ENCODE measurements around the gene ICAM2.

The ICAM2 gene

DNA sequence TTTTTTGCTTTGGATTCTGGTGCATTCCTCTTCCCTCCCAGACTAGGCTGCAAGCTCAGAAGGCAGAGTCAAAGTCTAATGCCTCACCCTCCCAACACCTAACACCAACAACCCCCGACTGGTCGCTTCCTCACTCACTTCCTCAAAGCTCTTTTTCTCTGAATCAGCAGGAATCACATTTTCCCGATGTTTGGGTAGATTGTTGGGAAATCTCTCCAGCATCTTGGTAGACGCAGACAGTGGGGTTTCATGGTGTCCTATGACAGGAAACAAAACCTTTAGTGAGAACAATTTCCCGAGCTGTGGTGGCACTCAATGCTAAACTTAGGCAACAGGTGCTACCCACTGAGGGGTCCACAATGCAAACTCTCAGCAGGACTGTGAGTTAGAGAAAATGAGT lies 39.9 kb upstream of the ICAM2 start:
- Histone ChIP-seq H3K27me3 (ENCODE audit: control insufficient read depth in 5 of 5, insufficient read depth in 4 of 5, low read length in 5 of 5) (no peaks in the 10 kb centered on the region), H3K36me3 (ENCODE audit: control insufficient read depth in 5 of 5, insufficient read depth in 5 of 5, low read length in 5 of 5) (peaks cover 0 to 51% (median 41%) of the 10 kb centered on the region in 5 donors), H3K4me1 (ENCODE audit: control insufficient read depth in 5 of 5, insufficient read depth in 5 of 5, low read length in 5 of 5) (peaks cover 0 to 20% (median 4%) of the 10 kb centered on the region in 5 donors), H3K4me3 (ENCODE audit: low read depth in 1 of 5, low read length in 5 of 5) (no peak overlapping the region), H3K9me3 (ENCODE audit: control insufficient read depth in 5 of 5, low read length in 5 of 5) (no peaks in the 10 kb centered on the region), H3K9ac (ENCODE audit: low read length in 5 of 5) (no peak overlapping the region), H3K27ac (ENCODE audit: low read depth, low read length) (no peak overlapping the region)

DNA sequence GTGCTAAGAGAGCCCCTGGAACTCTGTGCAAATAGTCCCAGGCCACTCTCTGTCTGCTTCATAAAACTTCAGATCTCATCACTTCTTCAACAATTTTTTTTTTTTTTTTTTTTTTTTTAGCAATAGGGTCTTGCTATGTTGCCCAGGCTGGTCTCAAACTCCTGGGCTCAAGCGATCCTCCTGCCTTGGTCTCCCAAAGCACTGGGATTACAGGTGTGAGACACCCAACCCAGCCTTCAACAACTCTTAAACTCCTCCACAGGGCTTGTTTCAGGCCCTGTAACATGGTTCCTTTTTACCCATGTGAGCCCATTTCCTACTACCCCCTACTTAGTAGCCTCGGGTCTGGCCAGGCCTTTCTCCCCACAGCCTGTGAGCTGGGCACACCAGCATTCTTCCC lies 39.3 kb upstream of the ICAM2 start:
- Histone ChIP-seq H3K4me3 (ENCODE audit: low read depth in 1 of 5, low read length in 5 of 5) (no peak overlapping the region), H3K4me1 (ENCODE audit: control insufficient read depth in 5 of 5, insufficient read depth in 5 of 5, low read length in 5 of 5) (peaks cover 0 to 20% (median 4%) of the 10 kb centered on the region in 5 donors), H3K9me3 (ENCODE audit: control insufficient read depth in 5 of 5, low read length in 5 of 5) (no peaks in the 10 kb centered on the region), H3K27me3 (ENCODE audit: control insufficient read depth in 5 of 5, insufficient read depth in 4 of 5, low read length in 5 of 5) (no peaks in the 10 kb centered on the region), H3K9ac (ENCODE audit: low read length in 5 of 5) (no peak overlapping the region), H3K36me3 (ENCODE audit: control insufficient read depth in 5 of 5, insufficient read depth in 5 of 5, low read length in 5 of 5) (peaks cover 0 to 52% (median 40%) of the 10 kb centered on the region in 5 donors), H3K27ac (ENCODE audit: low read depth, low read length) (no peak overlapping the region)

DNA sequence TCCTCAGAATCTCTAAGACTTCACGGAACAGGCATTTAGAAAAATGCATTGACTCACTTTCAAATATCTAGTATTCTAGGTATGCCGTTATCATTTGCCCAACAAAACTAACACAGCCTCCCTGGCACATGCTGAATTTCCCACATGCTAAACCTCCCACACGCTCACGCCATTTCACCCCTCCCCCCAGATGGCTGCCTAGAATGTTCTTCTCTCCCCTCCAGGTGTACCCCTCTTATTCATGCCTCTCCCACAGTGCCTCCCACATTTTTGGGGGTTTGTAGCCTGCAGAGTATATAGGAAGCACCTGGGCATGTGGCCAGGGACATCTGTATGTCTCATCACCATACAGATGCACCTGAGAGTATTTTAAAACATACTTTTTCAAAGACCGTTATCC lies 38.2 kb upstream of the ICAM2 start:
- peaks cover 0 to 53% (median 46%) of the 10 kb centered on the region in 5 donors for H3K36me3 ChIP-seq (ENCODE audit: control insufficient read depth in 5 of 5, insufficient read depth in 5 of 5, low read length in 5 of 5)
- peaks cover 0 to 15% (median 0%) of the 10 kb centered on the region in 5 donors for H3K4me1 ChIP-seq (ENCODE audit: control insufficient read depth in 5 of 5, insufficient read depth in 5 of 5, low read length in 5 of 5)
- no peaks in the 10 kb centered on the region for H3K27me3 ChIP-seq (ENCODE audit: control insufficient read depth in 5 of 5, insufficient read depth in 4 of 5, low read length in 5 of 5)
- no peaks in the 10 kb centered on the region for H3K9me3 ChIP-seq (ENCODE audit: control insufficient read depth in 5 of 5, low read length in 5 of 5)
- H3K4me3 ChIP-seq (ENCODE audit: low read depth in 1 of 5, low read length in 5 of 5) = no peak overlapping the region
- no peak overlapping the region for H3K27ac ChIP-seq (ENCODE audit: low read depth, low read length)
- H3K9ac ChIP-seq (ENCODE audit: low read length in 5 of 5) = no peak overlapping the region

DNA sequence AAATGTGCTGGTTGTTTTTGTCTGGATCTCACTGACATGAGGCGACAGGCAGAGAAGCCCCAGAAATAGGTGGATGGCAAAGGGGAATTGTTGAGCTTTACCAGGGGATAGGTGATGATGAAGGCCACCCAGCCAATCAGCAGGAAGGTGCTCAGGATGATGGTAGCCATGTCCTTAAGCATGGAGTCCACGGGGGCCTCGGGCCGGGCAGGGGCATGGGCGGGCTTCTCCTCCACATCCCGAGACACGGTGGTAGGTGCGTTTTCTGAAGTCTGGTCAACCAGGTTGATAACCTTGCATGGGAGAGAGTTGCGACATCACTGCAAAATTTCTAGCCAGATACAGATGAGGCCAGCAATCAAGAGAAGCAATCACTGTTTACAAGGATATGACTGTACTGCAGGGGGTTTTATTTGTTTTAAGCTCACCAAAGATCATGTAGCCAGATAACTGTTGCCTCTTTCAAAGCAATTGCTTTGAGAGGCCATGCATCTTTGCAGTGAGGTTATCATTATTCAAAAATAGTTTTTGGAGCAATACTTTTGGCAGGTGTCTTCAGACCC lies 37.3 kb upstream of the ICAM2 start:
- Histone ChIP-seq H3K9me3 (ENCODE audit: control insufficient read depth in 5 of 5, low read length in 5 of 5) (no peaks in the 10 kb centered on the region), H3K9ac (ENCODE audit: low read length in 5 of 5) (no peak overlapping the region), H3K36me3 (ENCODE audit: control insufficient read depth in 5 of 5, insufficient read depth in 5 of 5, low read length in 5 of 5) (peaks cover 0 to 59% (median 55%) of the 10 kb centered on the region in 5 donors), H3K4me3 (ENCODE audit: low read depth in 1 of 5, low read length in 5 of 5) (no peak overlapping the region), H3K27ac (ENCODE audit: low read depth, low read length) (no peak overlapping the region), H3K27me3 (ENCODE audit: control insufficient read depth in 5 of 5, insufficient read depth in 4 of 5, low read length in 5 of 5) (no peaks in the 10 kb centered on the region), H3K4me1 (ENCODE audit: control insufficient read depth in 5 of 5, insufficient read depth in 5 of 5, low read length in 5 of 5) (peaks cover 0 to 7% (median 0%) of the 10 kb centered on the region in 5 donors)

DNA sequence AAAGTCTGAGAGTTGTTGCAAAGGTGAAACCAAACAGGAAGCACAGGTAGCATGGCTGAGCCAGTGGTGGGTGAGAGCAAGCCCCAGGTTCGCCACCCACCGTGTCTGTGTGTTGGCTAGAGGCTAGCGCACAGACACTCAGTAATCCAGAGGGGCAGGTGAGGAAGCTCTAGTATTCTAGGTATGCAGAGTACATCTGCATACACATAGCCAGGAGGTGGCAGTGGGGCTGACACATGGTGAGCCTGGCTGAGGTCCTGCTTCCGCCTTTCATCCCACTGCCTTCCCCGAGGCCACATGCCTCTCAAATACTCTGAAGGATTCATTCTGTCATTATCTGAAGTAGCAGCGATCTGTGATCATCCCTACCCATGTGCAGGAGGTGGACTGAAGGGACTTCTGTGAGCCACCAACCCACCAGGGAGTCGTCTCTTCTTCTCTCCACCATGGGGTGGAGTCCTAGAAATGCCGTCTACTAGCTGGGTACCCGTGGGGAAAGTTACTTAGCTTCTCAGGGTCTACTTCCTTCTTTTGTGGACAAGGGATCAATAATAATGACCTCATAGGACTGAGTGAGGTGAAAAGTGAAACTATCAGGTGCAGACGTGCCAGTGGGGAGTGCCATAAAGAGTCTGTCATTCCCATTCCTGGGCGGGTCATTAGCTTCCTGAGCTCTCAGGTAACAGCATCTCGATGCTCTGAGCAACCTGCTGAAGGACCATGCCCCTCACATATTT lies 36.0 kb upstream of the ICAM2 start:
- Histone ChIP-seq H3K4me1 (ENCODE audit: control insufficient read depth in 5 of 5, insufficient read depth in 5 of 5, low read length in 5 of 5) (peaks cover 0 to 7% (median 0%) of the 10 kb centered on the region in 5 donors), H3K9ac (ENCODE audit: low read length in 5 of 5) (no peak overlapping the region), H3K36me3 (ENCODE audit: control insufficient read depth in 5 of 5, insufficient read depth in 5 of 5, low read length in 5 of 5) (peaks cover 3 to 68% (median 60%) of the 10 kb centered on the region in 5 donors), H3K9me3 (ENCODE audit: control insufficient read depth in 5 of 5, low read length in 5 of 5) (no peaks in the 10 kb centered on the region), H3K27me3 (ENCODE audit: control insufficient read depth in 5 of 5, insufficient read depth in 4 of 5, low read length in 5 of 5) (no peaks in the 10 kb centered on the region), H3K4me3 (ENCODE audit: low read depth in 1 of 5, low read length in 5 of 5) (no peak overlapping the region), H3K27ac (ENCODE audit: low read depth, low read length) (no peak overlapping the region)

DNA sequence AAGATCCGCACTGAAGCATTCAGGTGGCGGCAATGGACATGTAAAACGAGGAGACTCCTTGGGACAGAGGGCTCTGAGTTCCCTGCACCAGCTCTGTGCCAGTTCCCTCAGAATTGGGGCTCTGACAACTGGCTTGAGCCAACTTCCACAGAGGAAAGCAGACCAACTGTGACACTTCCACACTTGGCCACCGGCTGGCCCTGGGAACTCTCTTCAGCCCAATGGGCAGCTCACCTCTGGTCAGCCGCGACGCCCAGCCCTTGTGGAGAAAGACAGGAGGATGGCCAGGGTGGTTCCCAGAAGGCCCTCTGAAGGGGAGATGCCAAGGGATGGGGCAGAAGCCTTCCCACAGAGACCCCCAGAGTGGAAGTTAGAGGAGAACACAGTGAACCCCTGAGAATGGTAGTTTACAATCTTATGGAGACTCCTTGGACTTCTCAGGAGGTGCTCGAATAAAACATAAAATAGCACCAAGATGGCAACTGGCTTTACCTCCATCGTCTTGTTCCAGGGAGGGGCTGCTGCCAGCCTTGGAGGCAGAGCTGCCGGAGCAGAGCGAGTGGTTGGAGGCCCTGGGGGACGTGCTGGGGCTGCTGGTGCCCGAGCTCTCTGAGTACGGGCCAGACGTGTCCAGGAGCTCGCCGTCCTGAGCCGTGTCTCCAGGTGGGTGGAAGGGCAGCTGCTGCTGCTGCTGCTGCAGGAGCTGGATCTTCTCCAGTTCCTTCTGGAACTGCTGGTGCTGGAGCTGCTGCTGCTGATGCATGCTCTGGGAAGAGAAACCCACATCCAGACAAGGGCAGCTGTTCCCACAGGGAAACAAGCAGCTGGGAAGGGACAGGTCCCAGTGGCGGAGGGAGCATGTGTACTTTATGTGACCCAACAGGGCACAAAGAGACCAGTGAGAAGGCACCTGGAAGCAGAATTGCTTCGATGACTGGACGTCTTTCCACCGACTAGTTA lies 35.0 kb upstream of the ICAM2 start:
- Histone ChIP-seq H3K4me3 (ENCODE audit: low read depth in 1 of 5, low read length in 5 of 5) (no peak overlapping the region), H3K9me3 (ENCODE audit: control insufficient read depth in 5 of 5, low read length in 5 of 5) (no peaks in the 10 kb centered on the region), H3K9ac (ENCODE audit: low read length in 5 of 5) (no peak overlapping the region), H3K27me3 (ENCODE audit: control insufficient read depth in 5 of 5, insufficient read depth in 4 of 5, low read length in 5 of 5) (no peaks in the 10 kb centered on the region), H3K4me1 (ENCODE audit: control insufficient read depth in 5 of 5, insufficient read depth in 5 of 5, low read length in 5 of 5) (peaks cover 0 to 7% (median 0%) of the 10 kb centered on the region in 5 donors), H3K27ac (ENCODE audit: low read depth, low read length) (no peak overlapping the region), H3K36me3 (ENCODE audit: control insufficient read depth in 5 of 5, insufficient read depth in 5 of 5, low read length in 5 of 5) (peaks cover 8 to 69% (median 64%) of the 10 kb centered on the region in 5 donors)

DNA sequence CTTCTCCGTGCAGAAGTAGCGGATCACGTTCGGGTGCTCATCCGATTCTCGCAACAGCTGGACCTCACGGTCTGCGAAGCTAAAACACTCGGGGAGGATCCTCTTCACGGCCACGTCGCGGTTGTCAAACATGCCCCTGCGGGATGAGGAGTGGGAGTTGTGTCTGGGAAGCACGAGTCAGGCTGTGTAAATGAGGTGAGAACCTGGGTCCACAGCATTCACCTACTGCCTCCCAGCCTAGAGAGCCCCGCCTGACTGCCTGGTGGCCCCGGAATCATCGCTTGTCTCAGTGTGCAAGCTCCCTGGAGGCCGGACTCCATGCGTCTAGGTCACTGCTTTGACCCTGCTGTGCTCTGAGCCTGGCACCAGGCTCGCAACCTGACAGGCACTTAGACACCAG lies 33.9 kb upstream of the ICAM2 start:
- H3K9me3 ChIP-seq (ENCODE audit: control insufficient read depth in 5 of 5, low read length in 5 of 5) = no peaks in the 10 kb centered on the region
- H3K27me3 ChIP-seq (ENCODE audit: control insufficient read depth in 5 of 5, insufficient read depth in 4 of 5, low read length in 5 of 5) = no peaks in the 10 kb centered on the region
- H3K9ac ChIP-seq (ENCODE audit: low read length in 5 of 5) = no peak overlapping the region
- H3K27ac ChIP-seq (ENCODE audit: low read depth, low read length) = no peak overlapping the region
- peaks cover 8 to 78% (median 68%) of the 10 kb centered on the region in 5 donors for H3K36me3 ChIP-seq (ENCODE audit: control insufficient read depth in 5 of 5, insufficient read depth in 5 of 5, low read length in 5 of 5)
- no peak overlapping the region for H3K4me3 ChIP-seq (ENCODE audit: low read depth in 1 of 5, low read length in 5 of 5)
- H3K4me1 ChIP-seq (ENCODE audit: control insufficient read depth in 5 of 5, insufficient read depth in 5 of 5, low read length in 5 of 5) = peaks cover 0 to 4% (median 0%) of the 10 kb centered on the region in 5 donors

DNA sequence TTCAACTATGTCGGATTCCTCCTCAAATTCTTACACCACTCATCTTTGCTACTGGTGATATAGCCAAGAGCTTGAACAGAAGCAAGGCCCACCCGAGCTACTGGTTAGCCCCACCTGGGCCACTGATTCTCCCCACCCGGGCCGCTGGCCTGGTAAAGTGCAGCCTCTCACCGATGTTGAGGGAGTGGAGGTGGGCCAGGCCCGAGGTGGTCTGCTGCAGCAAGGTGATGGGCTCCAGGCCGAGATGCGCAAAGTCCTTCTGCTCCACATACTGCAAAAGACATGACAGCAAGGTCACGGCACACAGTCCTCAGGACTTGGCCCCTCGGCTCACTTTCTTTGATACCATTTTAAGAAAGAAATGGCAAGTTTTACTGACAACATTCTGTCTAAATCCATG lies 32.7 kb upstream of the ICAM2 start:
- Histone ChIP-seq H3K4me3 (ENCODE audit: low read depth in 1 of 5, low read length in 5 of 5) (no peak overlapping the region), H3K9me3 (ENCODE audit: control insufficient read depth in 5 of 5, low read length in 5 of 5) (no peaks in the 10 kb centered on the region), H3K27me3 (ENCODE audit: control insufficient read depth in 5 of 5, insufficient read depth in 4 of 5, low read length in 5 of 5) (no peaks in the 10 kb centered on the region), H3K27ac (ENCODE audit: low read depth, low read length) (no peak overlapping the region), H3K36me3 (ENCODE audit: control insufficient read depth in 5 of 5, insufficient read depth in 5 of 5, low read length in 5 of 5) (peaks cover 8 to 90% (median 77%) of the 10 kb centered on the region in 5 donors), H3K9ac (ENCODE audit: low read length in 5 of 5) (no peak overlapping the region), H3K4me1 (ENCODE audit: control insufficient read depth in 5 of 5, insufficient read depth in 5 of 5, low read length in 5 of 5) (peaks cover 0 to 4% (median 0%) of the 10 kb centered on the region in 5 donors)

DNA sequence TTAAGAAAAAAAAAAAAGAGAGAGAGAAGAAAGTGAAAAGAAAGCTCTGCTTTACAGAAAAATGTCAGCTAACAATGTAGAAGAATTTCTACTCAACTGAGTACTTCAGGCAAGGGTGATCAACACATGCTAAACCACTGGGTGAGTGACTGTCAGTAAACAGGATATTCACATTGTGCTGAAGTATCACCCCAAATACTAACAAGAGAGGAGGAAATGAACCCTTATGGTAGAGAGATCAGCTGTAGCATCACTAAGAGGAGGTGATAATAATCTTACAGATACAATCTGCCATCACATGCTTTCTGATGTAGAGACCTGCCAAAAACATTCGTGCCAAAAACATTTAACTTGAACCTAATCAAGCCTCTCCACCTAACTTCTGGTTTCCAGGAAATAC lies 30.7 kb upstream of the ICAM2 start:
- Histone ChIP-seq H3K27me3 (ENCODE audit: control insufficient read depth in 5 of 5, insufficient read depth in 4 of 5, low read length in 5 of 5) (no peaks in the 10 kb centered on the region), H3K4me1 (ENCODE audit: control insufficient read depth in 5 of 5, insufficient read depth in 5 of 5, low read length in 5 of 5) (peaks cover 0 to 4% (median 0%) of the 10 kb centered on the region in 5 donors), H3K9me3 (ENCODE audit: control insufficient read depth in 5 of 5, low read length in 5 of 5) (no peaks in the 10 kb centered on the region), H3K9ac (ENCODE audit: low read length in 5 of 5) (no peak overlapping the region), H3K27ac (ENCODE audit: low read depth, low read length) (no peak overlapping the region), H3K4me3 (ENCODE audit: low read depth in 1 of 5, low read length in 5 of 5) (no peak overlapping the region), H3K36me3 (ENCODE audit: control insufficient read depth in 5 of 5, insufficient read depth in 5 of 5, low read length in 5 of 5) (peaks cover 11 to 94% (median 81%) of the 10 kb centered on the region in 5 donors)
